ENCODE data around the gene BBS9.
"Not testable (repeated sequence)": the region's sequence is repeated elsewhere in the genome, so short reads cannot be mapped to it uniquely, and the experiment has no call there.

BBS9 gene

DNA sequence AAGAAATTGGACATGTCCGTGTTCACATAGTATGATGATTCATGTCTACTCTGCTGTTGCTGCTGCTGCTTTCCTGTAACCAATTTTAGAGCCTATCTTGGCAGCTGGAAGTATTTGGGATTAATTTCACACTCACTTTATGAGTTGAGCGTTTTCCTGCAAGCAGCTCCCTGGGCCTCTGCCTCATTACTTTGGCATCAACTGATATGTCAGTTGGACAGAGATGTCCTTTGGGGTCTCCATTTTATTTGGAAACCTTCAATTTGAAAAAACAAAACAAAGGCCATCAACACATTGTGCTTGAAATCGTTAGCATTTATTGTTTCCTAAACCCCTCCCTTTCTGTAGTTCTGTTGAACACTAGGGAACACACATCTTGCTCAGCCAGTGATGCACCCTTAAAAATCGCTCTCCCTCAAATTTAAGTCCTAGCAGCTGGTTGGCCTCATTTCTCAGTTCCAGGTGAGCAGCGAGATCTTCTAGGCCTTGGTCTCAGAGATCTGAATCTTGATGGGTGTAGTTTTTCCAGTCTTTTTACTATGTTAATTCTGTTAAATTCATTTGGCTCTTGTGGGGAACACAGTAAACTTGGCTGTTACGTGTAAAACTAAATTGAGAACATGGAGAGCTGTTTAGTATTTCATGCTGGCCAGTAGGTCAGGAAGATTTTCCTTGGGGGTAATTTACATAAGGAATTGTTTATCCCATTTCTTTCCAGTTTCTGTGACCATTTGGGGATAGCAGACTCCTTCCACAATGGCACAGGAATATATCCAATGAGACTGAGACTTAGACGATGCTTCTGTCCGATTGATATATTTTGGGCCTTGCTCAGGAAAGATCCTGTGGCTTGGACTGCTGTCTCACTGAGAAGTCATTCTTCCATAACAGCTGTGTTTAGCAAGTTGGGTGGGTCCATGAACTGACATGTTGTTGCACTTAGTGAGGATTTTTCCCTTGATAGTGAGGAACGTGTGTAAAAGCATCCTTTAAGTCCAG lies 371.6 kb downstream of the BBS9 start:
- no peak for DNase-seq (ENCODE audit: low read depth)

DNA sequence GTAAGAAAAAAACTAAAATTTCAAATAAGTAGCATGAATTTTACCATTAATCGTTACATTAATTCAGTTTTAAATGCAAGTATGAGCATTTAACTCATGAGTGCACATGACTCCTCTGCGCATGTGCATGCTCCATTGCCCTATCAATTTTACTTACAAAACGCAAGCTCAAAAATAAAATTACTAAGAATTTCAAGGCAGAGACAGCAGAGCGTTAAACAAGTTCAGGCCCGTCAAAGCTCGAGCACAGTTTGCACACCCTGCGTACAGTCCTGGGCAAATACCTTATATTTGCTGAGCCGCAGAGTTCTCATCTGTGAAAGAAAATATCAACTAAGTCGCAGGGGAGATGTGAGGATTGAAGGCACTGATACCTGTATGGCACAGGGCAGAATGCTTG lies 373.6 kb downstream of the BBS9 start:
- no peak for DNase-seq (ENCODE audit: low read depth)

DNA sequence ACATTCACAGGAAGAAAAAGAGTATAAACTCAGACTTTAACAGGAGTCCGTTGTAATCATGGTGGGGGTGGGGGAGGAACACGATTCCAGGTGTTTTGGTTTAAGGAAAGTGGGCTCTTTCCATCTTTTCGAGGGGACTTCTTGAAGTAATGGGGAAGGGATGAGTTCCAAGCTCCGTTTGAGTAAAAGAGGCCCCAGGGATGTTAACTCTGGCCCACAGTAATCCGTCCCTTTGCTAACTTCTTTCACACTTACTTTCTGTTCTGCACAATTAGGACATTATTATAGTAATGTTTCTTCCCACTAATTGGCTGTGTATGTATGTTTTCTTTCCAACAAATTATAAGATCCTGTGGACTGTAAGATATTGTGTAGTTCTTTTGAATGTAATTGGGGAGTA lies 374.4 kb downstream of the BBS9 start:
- no peak for DNase-seq (ENCODE audit: low read depth)

DNA sequence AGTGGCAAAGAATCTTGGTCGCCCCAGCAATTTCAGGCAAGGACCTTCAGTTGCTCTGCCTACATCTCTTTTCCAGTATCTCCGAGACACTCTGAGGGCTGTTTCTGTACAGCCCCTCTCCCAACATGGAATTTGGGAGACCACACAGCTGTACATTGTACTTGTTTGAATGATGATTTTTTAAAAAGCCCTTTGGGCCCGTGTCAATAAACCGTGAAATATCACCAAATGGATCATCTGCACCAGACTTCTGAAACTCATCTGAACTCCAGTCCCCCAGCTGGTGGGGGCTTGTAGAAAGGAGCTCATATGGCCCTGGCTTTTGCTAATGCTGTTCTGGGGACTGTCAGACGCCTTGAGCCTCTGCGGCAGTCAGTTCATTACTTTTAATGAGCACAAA lies 374.9 kb downstream of the BBS9 start:
- no peak for DNase-seq (ENCODE audit: low read depth)

DNA sequence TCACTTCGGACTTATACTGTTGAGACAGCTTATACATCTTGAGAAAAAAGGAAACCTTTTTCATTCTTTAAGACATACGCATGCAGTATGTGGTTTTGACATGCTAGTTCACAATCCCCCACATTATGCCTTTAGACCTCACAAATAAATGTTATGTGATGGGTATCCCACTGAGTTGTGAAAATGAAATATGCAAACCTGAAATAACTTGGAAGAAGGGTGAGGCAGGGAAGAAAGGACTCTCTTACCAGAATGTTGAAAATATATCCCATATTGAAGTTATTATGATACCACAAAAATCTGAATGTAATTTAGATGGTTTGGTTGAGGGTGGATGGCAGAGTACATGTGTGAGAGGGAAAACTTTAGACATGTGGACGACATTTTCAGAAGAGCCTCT lies 379.8 kb downstream of the BBS9 start:
- no peak for DNase-seq (ENCODE audit: low read depth)

DNA sequence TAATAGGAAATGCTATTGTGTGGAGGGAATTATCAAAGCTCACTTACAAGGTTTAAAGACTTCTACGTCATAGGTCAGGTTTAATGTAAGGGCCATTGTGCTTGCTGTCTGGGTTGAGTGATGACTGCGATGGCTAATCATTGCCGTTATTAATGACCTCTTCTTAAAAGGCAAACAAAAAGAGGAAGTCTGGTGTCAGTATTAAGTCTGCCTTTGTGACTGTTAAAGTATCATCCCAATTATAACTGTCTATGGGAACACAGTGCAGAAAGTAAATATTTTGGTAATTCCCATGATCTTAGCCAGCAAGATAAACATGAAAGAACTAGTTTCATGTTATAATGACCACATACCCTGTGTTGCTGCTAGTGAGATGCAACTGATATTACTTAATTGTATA lies 382.4 kb downstream of the BBS9 start:
- DNase-seq (ENCODE audit: low read depth), result no peak

DNA sequence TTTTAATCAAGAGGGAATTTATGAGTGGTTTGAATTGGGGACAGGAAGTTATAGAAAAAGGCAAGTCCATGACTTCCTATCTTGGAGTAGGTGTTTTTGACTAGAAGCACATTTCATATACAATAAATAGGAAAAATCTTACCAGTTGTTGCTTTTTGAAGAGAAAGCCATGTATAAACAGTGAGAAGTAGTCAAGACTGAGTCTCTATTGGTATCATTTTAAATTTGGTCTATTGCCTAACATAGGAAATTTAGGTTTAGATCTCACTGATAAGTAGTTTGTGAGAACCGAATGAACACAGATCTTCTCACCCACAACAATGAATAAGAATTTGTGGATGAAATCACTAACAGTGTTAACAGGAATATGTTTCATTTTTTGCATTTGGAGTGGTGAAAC lies 387.2 kb downstream of the BBS9 start:
- no peak for DNase-seq (ENCODE audit: low read depth)

DNA sequence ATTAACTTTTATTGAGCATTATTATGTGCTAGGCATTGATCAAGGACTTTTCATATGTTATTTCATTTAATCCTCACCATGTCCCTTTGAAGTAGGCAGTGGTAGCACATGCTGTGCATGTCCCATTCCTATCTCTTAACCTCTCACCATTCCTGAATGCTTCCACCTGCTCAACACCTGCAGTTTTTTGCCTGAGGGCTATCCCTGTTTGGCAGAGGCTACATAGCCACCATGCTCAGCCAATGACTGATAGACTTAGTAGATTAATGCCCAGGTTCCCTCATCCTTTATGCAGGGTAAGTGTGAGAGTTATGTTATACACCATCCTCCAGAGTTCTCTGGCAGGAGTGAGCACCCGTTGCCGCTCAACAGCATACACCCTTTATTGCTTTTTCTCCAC lies 387.8 kb downstream of the BBS9 start:
- no peak for DNase-seq (ENCODE audit: low read depth)

DNA sequence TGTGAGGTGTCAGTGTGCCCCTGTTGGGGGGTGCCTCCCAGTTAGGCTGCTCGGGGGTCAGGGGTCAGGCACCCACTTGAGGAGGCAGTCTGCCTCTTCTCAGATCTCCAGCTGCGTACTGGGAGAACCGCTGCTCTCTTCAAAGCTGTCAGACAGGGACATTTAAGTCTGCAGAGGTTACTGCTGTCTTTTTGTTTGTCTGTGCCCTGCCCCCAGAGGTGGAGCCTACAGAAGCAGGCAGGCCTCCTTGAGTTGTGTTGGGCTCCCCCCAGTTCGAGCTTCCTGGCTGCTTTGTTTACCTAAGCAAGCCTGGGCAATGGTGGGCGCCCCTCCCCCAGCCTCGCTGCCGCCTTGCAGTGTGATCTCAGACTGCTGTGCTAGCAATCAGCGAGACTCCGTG lies 397.6 kb downstream of the BBS9 start:
- not testable (repeated sequence) for DNase-seq (ENCODE audit: low read depth)

DNA sequence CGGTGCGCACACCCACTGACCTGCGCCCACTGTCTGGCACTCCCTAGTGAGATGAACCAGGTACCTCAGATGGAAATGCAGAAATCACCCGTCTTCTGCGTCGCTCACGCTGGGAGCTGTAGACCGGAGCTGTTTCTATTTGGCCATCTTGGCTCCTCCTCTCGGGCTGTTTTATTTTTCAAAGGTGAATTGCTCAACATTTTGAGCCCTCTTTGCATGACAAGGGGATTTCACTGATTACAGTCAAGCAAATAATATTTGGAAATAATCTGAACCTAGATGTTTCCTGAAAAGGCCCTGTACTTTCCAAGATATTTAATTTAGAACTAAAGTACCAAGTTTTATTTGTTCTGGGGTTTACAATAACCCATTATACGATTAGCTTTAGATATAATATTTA lies 398.2 kb downstream of the BBS9 start:
- not testable (repeated sequence) for DNase-seq (ENCODE audit: low read depth)

DNA sequence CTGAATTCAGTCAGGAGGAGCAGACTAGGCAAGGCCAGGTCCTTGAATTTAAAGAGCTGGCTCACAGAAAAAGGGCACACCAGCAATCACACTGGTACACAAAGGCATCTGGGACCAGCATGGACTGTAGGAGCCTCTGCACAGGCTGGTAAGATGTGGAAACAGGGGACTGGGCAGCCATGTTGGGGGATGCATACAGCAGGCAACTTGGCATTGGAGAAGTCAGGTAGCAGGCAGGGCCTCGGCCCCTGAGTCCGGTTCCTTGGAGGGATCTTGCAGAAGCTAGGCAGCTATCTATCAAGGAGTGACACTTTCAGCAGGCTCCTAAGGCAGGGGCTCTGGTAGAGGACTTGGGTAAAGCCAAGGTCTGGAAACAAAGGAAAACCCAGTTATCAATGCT lies 399.7 kb downstream of the BBS9 start:
- DNase-seq (ENCODE audit: low read depth), result no peak

DNA sequence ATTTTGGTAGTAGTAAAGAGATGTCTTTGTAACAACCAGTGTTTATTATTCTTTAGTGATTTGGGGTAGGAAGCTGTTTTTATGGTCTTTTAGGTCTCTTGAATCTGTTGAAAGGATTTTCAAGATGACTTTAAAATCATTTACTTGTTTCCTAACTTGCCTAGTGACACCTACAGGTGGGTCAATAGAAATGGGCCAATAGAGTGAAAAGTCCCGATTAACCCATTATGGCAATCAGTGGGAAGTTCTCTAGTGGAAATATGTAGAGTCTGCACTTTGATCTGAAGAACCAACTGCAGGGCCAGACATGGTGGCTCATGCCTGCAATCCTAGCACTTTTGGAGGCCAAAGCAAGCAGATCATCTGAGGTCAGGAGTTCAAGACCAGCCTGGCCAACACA lies 401.3 kb downstream of the BBS9 start:
- no peak for DNase-seq (ENCODE audit: low read depth)

DNA sequence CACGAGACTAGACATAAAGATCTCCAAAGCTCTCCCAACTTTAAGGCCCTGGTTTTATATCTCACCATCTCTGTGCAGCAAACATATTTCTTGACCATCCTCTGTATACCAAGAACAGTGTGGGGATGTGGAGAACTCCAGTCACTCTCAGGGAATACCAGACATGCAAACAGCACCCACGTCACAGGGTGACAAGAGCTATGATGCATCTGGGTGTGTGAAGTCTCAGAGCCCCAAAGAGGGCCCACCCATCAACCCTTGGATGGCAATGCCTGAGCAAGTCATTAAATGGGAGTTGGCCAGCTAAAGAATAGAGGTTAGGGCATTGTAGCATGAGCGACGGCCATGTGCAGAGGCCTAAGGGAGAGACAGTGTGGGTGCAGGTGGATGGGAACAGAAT lies 402.5 kb downstream of the BBS9 start:
- no peak for DNase-seq (ENCODE audit: low read depth)

DNA sequence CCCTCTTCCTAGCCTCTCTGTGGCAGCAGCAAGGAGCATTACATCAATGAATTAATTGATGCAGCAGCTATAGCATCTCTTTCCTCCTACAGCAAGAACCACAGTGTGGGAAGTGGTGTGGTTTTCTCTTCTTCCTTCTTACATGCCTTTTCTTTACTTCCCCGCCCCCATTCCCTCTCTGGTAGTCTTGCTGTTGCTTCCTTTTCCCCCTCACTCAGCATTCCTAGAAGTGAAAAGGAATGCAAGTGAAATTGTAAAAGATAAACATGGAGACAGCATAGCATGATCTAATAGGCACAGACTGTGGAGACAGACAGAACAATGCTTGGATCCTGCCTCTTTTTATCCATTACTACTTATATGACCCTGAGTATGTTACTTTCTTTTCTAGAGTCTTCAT lies 405.5 kb downstream of the BBS9 start:
- no peak for DNase-seq (ENCODE audit: low read depth)

DNA sequence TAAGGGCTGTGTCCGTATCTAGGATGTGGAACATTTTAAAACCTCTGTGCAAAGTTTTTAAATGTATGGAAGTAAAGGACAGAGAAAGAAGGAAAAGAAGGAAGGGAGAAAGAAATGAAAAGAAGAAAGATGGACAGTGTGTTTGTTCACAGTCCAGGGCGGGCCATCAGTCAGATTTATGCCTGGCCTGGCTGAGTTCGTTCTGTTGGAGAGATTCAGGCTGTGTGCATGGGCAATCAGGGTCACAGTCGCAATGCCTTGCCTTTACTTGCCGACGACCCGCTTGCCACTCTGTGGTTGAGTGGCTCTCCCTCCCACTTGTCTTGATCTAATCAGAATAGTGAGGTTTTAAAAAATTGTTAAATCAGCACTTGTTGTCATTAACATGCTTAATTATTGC lies 406.6 kb downstream of the BBS9 start:
- DNase-seq (ENCODE audit: low read depth), result no peak

DNA sequence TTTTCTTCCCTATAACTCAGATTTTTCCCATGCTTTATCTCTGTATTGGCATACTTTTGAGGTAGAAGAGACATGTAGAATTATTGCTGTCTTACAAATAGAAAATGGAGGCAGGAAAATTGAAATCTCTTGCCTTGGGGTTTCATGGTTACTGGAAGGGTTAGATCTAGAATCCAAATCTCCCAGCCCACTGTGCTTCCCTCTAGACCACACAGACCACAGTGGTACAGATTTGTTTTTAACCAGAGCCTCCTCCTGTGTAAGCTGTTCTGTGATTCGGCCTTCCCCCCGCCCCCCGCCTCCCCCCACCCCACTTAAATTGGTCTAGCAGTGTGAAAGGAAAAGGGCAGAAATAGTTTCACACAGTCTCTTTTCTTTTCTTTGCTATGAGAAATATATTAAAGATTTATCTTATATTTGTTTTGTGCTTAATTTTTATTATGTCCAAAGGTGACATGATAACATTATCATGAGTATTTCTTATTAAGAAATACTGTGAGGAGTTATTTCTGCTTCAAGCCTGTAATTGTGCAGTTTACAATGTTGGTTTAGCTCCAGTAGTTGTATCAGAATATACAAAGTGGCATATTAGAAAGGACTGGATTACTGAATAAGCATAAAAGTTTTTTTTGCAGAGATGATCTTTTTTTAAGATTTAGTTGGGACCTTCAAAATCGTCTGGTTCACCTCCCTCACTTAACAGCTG lies 407.2 kb downstream of the BBS9 start:
- DNase-seq (ENCODE audit: low read depth), result no peak

DNA sequence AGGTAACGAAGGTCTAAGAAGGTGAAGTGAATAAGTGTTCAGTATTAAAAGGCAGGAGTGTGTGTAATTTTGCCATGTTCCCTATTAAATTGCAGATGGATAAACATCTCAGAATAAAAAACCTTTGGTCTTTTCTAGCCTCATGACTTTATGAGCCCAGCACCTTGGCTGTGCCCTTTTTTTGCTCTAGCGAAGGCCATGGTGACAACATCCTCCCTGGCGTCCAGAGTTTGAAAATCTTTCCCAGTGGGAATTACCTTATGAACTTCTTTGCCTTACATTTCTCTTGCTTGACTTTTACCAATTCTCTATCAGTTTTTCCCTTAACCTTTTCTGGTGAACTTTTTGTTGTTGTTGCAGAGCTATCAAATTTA lies 407.7 kb downstream of the BBS9 start:
- no peak for DNase-seq (ENCODE audit: low read depth)

DNA sequence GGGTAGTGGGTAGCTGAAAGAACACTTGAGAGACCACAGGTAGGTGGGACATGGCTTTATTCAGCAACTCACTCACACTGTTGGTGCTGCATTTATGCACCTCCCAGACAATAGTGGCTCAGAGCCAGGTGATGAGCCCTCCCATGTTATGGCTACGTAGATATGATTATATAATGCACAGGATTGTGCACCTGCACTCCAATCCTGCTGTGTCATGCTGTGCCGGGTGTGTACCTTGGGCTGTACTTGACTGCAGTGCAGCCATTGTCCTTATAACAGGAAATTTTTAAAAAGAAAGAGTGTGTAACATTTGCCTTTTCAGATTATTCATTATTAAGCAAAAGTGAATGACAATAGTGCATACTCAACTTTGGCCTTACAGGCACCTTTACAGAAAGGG lies 409.8 kb downstream of the BBS9 start:
- no peak for DNase-seq (ENCODE audit: low read depth)

DNA sequence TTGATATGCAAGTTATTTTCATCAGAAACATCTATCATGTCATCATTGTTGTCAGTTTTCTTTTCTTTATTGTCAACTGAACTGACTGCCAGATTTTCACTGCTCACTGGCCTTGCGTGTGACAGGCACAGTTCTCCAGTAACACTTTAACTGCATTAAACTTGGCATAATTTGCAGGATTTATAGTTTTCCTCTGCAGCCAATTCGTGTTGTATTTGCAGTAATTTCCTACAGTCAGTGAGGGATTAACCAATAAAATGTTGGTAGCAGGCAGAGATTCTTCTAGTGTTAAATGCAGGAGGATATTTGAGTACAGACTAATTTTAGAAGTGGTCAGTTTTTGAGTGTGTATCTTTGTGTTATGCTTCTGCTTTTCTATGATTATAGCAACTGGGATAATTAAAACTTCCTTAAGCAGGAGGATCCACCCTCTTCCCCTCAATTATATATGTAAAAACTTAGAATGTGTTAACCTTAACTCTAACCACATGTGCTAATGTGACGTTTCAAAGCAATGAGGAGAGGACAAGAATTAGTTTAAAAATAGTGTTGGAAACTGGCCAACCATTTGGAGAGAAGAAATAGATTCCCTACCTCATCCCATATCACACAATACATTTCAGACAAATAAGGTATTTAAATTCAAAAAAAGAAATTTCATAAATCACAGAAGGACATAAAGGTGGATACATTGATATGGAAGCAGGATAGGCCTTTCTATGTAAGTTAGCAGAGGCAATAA lies 410.5 kb downstream of the BBS9 start:
- DNase-seq (ENCODE audit: low read depth), result no peak

DNA sequence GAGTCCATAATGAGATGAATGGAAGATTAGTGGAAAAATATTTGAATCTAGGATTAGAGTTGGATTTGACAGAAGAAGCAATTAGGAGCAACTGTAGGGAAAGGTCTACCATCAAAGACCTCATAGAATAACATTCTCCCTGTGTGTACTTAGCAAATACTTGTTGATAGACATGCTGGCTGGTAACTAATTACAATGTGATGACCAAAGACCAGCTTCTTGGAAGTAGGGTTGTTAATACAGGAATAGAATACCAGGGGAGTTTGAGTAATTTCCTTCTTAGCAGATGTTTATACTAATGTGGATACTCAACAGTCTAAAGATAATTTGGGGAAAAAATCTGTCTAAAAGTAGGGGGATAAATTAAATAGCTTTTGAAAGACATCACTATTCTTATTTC lies 418.5 kb downstream of the BBS9 start:
- no peak for DNase-seq (ENCODE audit: low read depth)

DNA sequence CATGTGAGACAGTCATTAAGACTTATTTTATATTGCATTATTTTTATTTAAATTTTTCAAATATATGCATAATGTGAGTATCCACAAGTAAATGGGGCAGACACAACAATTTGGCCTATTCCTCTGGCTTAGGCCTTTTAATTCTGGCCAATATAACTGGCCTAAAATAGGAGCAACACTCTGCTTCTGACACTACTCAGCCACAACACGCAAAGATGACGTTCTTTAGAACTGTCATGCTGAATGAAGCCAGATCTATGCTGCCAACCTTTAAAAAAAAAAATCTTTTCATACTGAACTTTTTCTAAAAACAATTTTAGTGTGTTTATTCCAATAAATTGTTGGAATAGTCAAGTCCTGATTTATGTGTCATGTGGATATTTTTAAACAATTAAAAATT lies 421.0 kb downstream of the BBS9 start:
- DNase-seq (ENCODE audit: low read depth), result no peak

DNA sequence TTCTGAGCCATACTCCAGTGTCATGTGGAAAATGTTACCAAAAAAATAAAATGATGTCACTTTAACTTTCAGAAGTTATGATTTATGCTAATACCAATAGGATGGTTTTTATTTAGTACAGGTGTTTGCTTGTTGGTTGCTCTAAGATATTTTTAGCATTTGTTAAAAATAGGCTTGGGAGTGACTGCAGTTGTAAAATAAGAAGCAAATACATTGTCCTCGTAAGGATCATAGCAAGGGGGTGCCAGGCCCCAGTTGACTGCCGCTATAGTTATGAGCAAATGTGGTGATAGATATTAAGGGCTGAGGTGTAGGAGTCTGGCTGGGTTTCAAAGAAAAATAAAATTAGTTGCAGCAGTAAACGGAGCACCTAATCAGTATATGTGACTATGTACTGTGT lies 421.6 kb downstream of the BBS9 start:
- DNase-seq (ENCODE audit: low read depth), result no peak

DNA sequence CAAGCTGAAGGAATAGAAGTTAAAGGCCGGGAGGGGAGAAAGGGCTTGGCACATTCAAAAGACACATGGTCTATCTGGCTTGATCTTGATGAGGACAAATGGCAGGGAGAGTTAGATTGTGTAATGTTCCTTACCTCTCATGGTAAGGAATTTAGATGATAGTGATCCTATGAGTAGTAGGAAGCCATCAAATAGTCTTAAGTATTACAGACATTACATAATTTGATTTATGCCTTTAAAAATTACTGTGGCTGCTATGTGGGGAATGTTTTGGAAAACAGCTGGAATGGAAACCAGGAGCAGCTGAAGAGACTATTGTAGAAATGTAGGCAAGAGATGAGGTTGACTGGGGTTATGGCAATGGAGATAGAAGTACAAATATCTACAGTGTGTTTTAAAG lies 424.7 kb downstream of the BBS9 start:
- DNase-seq (ENCODE audit: low read depth), result no peak

Data from T follicular helper cell (primary cell).